H1 (cell line): Measurements from ENCODE around the gene ITGA11.

Experiments used
- CHD1 ChIP-seq: IDR thresholded peaks from 2 replicates; pipeline ENCODE4 v1.6.1; 2012; ENCODE audit warnings: low read depth, low read length, improper control_type of control experiment
- E2F6 ChIP-seq: IDR thresholded peaks from 2 replicates; pipeline ENCODE4 v1.6.1; 2012; ENCODE audit warnings: inconsistent platforms
- EZH2 ChIP-seq: fragments of 200-600 bp; sonication (generic); IDR thresholded peaks from 2 replicates; pipeline ENCODE4 v1.7.1; 2012; ENCODE audit warnings: low read depth, mild to moderate bottlenecking, moderate library complexity, low read length, inconsistent platforms; ENCODE audit not compliant: severe bottlenecking
- FOSL1 ChIP-seq: IDR thresholded peaks from 2 replicates; pipeline ENCODE4 v1.6.1; 2011; ENCODE audit warnings: mild to moderate bottlenecking, low read depth, low read length, moderate library complexity; ENCODE audit not compliant: insufficient read depth
- KDM1A ChIP-seq: fragments of 200-600, 300-600 bp; sonication (generic); IDR thresholded peaks from 2 replicates; pipeline ENCODE4 v1.7.1; 2016; ENCODE audit warnings: mild to moderate bottlenecking, low read length, borderline replicate concordance
- MAFK ChIP-seq: IDR thresholded peaks from 2 replicates; pipeline ENCODE4 v1.6.1; 2012; ENCODE audit warnings: low read depth, mild to moderate bottlenecking, improper control_type of control experiment, low read length
- MAX ChIP-seq: IDR thresholded peaks from 2 replicates; pipeline ENCODE4 v1.6.1; 2012; ENCODE audit warnings: inconsistent platforms
- POLR2A ChIP-seq, 2 experiments: IDR thresholded peaks; 1 replicate in 1 of 2; 2 replicates in 1 of 2; pipeline ENCODE4 v1.6.1; 2011; ENCODE audit warnings: low read depth in 2 of 2, low read length in 2 of 2, mild to moderate bottlenecking in 2 of 2; ENCODE audit errors: control extremely low read depth in 1 of 2
- RFX5 ChIP-seq: IDR thresholded peaks from 2 replicates; pipeline ENCODE4 v1.6.1; 2011; ENCODE audit warnings: low read depth, low read length, improper control_type of control experiment, borderline replicate concordance
- SP1 ChIP-seq: IDR thresholded peaks from 2 replicates; pipeline ENCODE4 v1.6.1; 2011; ENCODE audit warnings: low read depth, low read length
- ZNF274 ChIP-seq: IDR thresholded peaks from 2 replicates; pipeline ENCODE4 v1.7.0; 2012; ENCODE audit warnings: low read length, borderline replicate concordance; ENCODE audit errors: extremely low read depth
- TF ChIP-seq, protein P1 (sequence below), 3 experiments: IDR thresholded peaks; 1 replicate in 2 of 3; 2 replicates in 1 of 3; pipeline versions ENCODE4 v1.5.1 to v1.6.1; 2011; ENCODE audit warnings: low read length in 3 of 3, mild to moderate bottlenecking in 3 of 3, inconsistent platforms in 2 of 3, low read depth in 1 of 3, moderate library complexity in 1 of 3; ENCODE audit not compliant: insufficient read depth in 1 of 3; ENCODE audit errors: control extremely low read depth in 1 of 3

GRCh38 chr15:68409736-68410370 is 22.1 kb downstream of the ITGA11 start:
- TF ChIP-seq ZNF274 = no peak
- TF ChIP-seq, protein P1, sequence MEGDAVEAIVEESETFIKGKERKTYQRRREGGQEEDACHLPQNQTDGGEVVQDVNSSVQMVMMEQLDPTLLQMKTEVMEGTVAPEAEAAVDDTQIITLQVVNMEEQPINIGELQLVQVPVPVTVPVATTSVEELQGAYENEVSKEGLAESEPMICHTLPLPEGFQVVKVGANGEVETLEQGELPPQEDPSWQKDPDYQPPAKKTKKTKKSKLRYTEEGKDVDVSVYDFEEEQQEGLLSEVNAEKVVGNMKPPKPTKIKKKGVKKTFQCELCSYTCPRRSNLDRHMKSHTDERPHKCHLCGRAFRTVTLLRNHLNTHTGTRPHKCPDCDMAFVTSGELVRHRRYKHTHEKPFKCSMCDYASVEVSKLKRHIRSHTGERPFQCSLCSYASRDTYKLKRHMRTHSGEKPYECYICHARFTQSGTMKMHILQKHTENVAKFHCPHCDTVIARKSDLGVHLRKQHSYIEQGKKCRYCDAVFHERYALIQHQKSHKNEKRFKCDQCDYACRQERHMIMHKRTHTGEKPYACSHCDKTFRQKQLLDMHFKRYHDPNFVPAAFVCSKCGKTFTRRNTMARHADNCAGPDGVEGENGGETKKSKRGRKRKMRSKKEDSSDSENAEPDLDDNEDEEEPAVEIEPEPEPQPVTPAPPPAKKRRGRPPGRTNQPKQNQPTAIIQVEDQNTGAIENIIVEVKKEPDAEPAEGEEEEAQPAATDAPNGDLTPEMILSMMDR (IDR thresholded peaks at IDR 0.05; ENCODE audit: control extremely low read depth in 1 of 3, insufficient read depth in 1 of 3, low read depth in 1 of 3, low read length in 3 of 3) = no peak
- no peak for TF ChIP-seq POLR2A (IDR thresholded peaks at IDR 0.05; ENCODE audit: control extremely low read depth in 1 of 2, low read depth in 2 of 2, low read length in 2 of 2)
- no peak for TF ChIP-seq SP1
- no peak for TF ChIP-seq RFX5
- TF ChIP-seq EZH2 = no peak
- no peak for TF ChIP-seq E2F6
- no peak for TF ChIP-seq MAFK
- no peak for TF ChIP-seq KDM1A
- TF ChIP-seq MAX = no peak
- no peak for TF ChIP-seq FOSL1
- TF ChIP-seq CHD1 = no peak
